ENCODE results near the gene HPSE2.

HPSE2 gene

GRCh38 chr10:98416606-98417388 is 818.9 kb downstream of the HPSE2 start:
- DNase-seq (ENCODE audit: low spot score): no peak
- no peak for FAIRE-seq

DNA sequence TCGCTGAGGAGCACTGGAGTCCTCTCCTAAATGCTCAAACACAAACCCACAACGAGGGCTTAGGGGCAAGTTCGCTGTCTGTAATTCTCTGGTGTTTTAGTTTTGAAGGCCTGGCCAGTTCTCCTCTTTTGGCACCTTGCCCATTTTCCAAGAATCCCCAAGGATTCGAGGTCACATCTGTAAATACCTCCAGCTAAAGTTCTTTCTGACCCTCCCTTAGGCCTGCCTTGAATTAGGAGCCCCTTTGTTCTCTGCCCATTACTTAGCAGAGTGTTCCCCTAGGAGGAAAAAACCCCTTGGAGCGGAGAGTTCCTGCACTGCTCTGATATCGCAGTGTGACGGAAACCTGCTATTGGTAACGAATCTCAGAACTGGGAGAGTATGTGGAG is 819.9 kb downstream of the HPSE2 start:
- no peak for FAIRE-seq
- no peak for DNase-seq (ENCODE audit: low spot score)

- FAIRE-seq (peak; percentile 91), DNase-seq (ENCODE audit: low spot score) (peak; percentile 89)
Measured at GRCh38 chr10:98414932-98415730, 820.5 kb downstream of the HPSE2 start, which contains the start of gene PYROXD2. Gene PYROXD2, minus strand, starts transcription at chr10:98415182. Its CDS starts 47 bp downstream, at chr10:98415135.

- FAIRE-seq: no peak
- DNase-seq (ENCODE audit: low spot score): no peak
Measured at GRCh38 chr10:98414578-98414931, 821.1 kb downstream of the HPSE2 start.

- DNase-seq (ENCODE audit: low spot score) (no peak), FAIRE-seq (no peak)
Measured at GRCh38 chr10:98411768-98412167, 823.9 kb downstream of the HPSE2 start.

GRCh38 chr10:98411166-98411565 is 824.5 kb downstream of the HPSE2 start:
- FAIRE-seq: no peak

DNA sequence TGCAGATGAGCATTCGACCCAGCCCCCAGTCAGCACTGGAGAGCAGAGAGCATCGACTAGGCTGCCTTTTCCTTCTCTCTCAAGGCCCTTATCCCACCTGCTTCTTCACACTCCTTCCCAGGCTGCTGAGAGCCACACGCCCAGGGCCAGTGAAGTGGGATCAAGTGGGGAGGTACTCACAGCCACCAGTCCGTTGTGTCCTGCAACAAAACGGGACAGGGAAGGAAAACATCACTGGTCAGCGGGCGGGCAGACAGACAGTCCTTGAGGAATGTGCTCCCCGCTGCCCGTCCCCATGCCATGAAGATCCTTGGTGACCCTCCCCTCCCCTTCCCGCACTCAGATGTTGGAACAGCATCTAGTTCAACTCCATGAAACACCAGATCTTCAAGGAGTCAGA is 824.9 kb downstream of the HPSE2 start:
- FAIRE-seq: no peak

More at GRCh38 chr10:98411166-98411565, 824.5 kb downstream of the HPSE2 start:
- no peak for DNase-seq (ENCODE audit: low spot score)

GRCh38 chr10:98410135-98410743 is 825.4 kb downstream of the HPSE2 start:
- no peak for FAIRE-seq

More for the DNA sequence above, 824.9 kb downstream of the HPSE2 start:
- DNase-seq (ENCODE audit: low spot score): no peak

GRCh38 chr10:98408799-98409198 is 826.9 kb downstream of the HPSE2 start:
- no peak for FAIRE-seq

More at GRCh38 chr10:98410135-98410743, 825.4 kb downstream of the HPSE2 start:
- DNase-seq (ENCODE audit: low spot score): no peak

DNA sequence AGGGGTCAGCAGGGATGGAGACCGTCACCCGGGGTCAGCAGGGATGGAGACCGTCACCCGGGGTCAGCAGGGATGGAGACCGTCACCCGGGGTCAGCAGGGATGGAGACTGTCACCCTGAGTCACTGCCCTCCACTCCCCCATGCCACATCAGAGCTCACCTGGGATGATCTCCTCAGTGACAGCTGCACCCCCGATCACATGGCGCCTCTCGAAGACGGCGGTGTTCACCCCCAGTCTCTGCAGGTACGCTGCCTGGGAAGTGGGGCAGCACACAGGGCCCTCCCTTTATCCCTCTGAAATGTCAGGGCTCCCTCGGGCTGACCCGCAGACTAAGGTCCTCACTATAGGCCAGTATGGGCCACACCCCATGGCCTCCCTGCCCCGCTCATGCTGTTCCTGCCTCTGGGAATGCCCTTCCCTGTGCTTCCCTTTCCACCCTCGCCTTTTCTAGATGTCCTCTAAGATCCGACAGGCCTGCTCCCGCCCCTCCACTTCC is 827.9 kb downstream of the HPSE2 start:
- no peak for DNase-seq (ENCODE audit: low spot score)
- no peak for FAIRE-seq

More at GRCh38 chr10:98408799-98409198, 826.9 kb downstream of the HPSE2 start:
- DNase-seq (ENCODE audit: low spot score): no peak

Measured in RCC 7860 (cell line).